Liver (tissue), 9 donors: ENCODE measurements around the gene NCAM1. TPM values are rescaled to one million over a fixed set of nuclear protein-coding genes. Genes with fewer than 3 reads are reported as not detected.

Experiments
- DNase-seq: peaks from one replicate; pipeline ENCODE4 v3.0.0-alpha.2; 2017; ENCODE audit warnings: low spot score
- H3K27ac ChIP-seq, 2 donors: one replicate each; pipeline ENCODE4 v1.7.0; 2013; ENCODE audit warnings: inconsistent platforms in 2 of 2, low read length in 2 of 2, control low read depth in 1 of 2, low read depth in 1 of 2, mild to moderate bottlenecking in 1 of 2
- H3K27me3 ChIP-seq, 4 donors: one replicate each; pipeline versions ENCODE4 v1.6.1 to v1.7.0; 2013; ENCODE audit warnings: low read length in 3 of 4, inconsistent platforms in 1 of 4, mild to moderate bottlenecking in 1 of 4, moderate library complexity in 1 of 4; ENCODE audit not compliant: control insufficient read depth in 4 of 4, insufficient read depth in 4 of 4
- H3K36me3 ChIP-seq, 4 donors: one replicate each; pipeline versions ENCODE4 v1.6.1 to v1.7.0; 2013; ENCODE audit warnings: low read length in 3 of 4, mild to moderate bottlenecking in 3 of 4, low read depth in 1 of 4, moderate library complexity in 1 of 4; ENCODE audit not compliant: control insufficient read depth in 4 of 4, insufficient read depth in 3 of 4
- H3K4me1 ChIP-seq, 4 donors: one replicate each; pipeline versions ENCODE4 v1.6.1 to v1.7.0; 2013; ENCODE audit warnings: low read length in 3 of 4, mild to moderate bottlenecking in 3 of 4, moderate library complexity in 1 of 4; ENCODE audit not compliant: control insufficient read depth in 4 of 4, insufficient read depth in 4 of 4
- H3K4me3 ChIP-seq, 3 donors: one replicate each; pipeline versions ENCODE4 v1.6.1 to v1.7.0; 2013; ENCODE audit warnings: low read length in 3 of 3, control low read depth in 1 of 3, low read depth in 1 of 3, mild to moderate bottlenecking in 1 of 3
- H3K9ac ChIP-seq, 2 donors: one replicate each; pipeline ENCODE4 v1.7.0; 2013; ENCODE audit warnings: low read length in 2 of 2, mild to moderate bottlenecking in 2 of 2, moderate library complexity in 2 of 2, control low read depth in 1 of 2, low read depth in 1 of 2
- H3K9me3 ChIP-seq, 4 donors: one replicate each; pipeline versions ENCODE4 v1.6.1 to v1.7.0; 2013; ENCODE audit warnings: low read length in 3 of 4; ENCODE audit not compliant: control insufficient read depth in 4 of 4
- ATF3 ChIP-seq: IDR thresholded peaks from 2 replicates; pipeline ENCODE4 v1.6.1; 2016; ENCODE audit warnings: antibody characterized with exemption
- CTCF ChIP-seq: fragments of 150-350 bp; IDR thresholded peaks from 2 replicates; pipeline ENCODE4 v1.5.1; 2017; ENCODE audit warnings: improper control_type of control experiment, low read depth, low read length; ENCODE audit not compliant: missing input control
- EGR1 ChIP-seq, 2 donors: IDR thresholded peaks; 2 replicates each; pipeline ENCODE4 v1.6.1; 2016 to 2018; ENCODE audit warnings: antibody characterized with exemption in 2 of 2, low read depth in 2 of 2
- FOXA1 ChIP-seq: IDR thresholded peaks from 2 replicates; pipeline ENCODE4 v1.6.1; 2016; ENCODE audit warnings: antibody characterized with exemption
- FOXA2 ChIP-seq: IDR thresholded peaks from 2 replicates; pipeline ENCODE4 v1.6.1; 2016; ENCODE audit warnings: antibody characterized with exemption
- GABPA ChIP-seq, 2 donors: IDR thresholded peaks in 1 of 2; conservative IDR thresholded peaks in 1 of 2; 2 replicates each; pipeline ENCODE4 v1.6.1; 2016; ENCODE audit warnings: antibody characterized with exemption in 2 of 2, mild to moderate bottlenecking in 1 of 2, moderate library complexity in 1 of 2
- HNF4A ChIP-seq, 2 donors: conservative IDR thresholded peaks; 2 replicates each; pipeline ENCODE4 v1.6.1; 2016; ENCODE audit warnings: antibody characterized with exemption in 2 of 2, mild to moderate bottlenecking in 2 of 2
- HNF4G ChIP-seq: IDR thresholded peaks from 2 replicates; pipeline ENCODE4 v1.6.1; 2016; ENCODE audit warnings: antibody characterized with exemption
- JUND ChIP-seq, 2 donors: IDR thresholded peaks; 2 replicates each; pipeline ENCODE4 v1.6.1; 2016; ENCODE audit warnings: antibody characterized with exemption in 2 of 2
- NR2F2 ChIP-seq: IDR thresholded peaks from 2 replicates; pipeline ENCODE4 v1.6.1; 2016; ENCODE audit warnings: antibody characterized with exemption
- RAD21 ChIP-seq, 2 donors: IDR thresholded peaks; 2 replicates each; pipeline ENCODE4 v1.6.1; 2016; ENCODE audit warnings: antibody characterized with exemption in 2 of 2, mild to moderate bottlenecking in 2 of 2
- REST ChIP-seq: IDR thresholded peaks from 2 replicates; pipeline ENCODE4 v1.6.1; 2016; ENCODE audit warnings: antibody characterized with exemption, mild to moderate bottlenecking
- RXRA ChIP-seq, 2 donors: IDR thresholded peaks; 2 replicates each; pipeline ENCODE4 v1.6.1; 2017 to 2018; ENCODE audit warnings: antibody characterized with exemption in 2 of 2, mild to moderate bottlenecking in 1 of 2
- SP1 ChIP-seq: IDR thresholded peaks from 2 replicates; pipeline ENCODE4 v1.6.1; 2018; ENCODE audit warnings: antibody characterized with exemption, mild to moderate bottlenecking
- TAF1 ChIP-seq: conservative IDR thresholded peaks from 2 replicates; pipeline ENCODE4 v1.6.1; 2016; ENCODE audit warnings: antibody characterized with exemption, mild to moderate bottlenecking
- YY1 ChIP-seq: IDR thresholded peaks from 2 replicates; pipeline ENCODE4 v1.6.1; 2016; ENCODE audit warnings: antibody characterized with exemption, mild to moderate bottlenecking
- ZBTB33 ChIP-seq: IDR thresholded peaks from 2 replicates; pipeline ENCODE4 v1.6.1; 2016; ENCODE audit warnings: antibody characterized with exemption
- WGBS: extraction: QIAGEN DNeasy Blood & Tissue Kit; methylation state at CpG from one replicate; pipeline ENCODE4 v1.1.7; 2013; 5-methylcytosine and 5-hydroxymethylcytosine counted together
- polyA plus RNA-seq, 2 donors: library from polyadenylated mRNA; stranded (reverse) in 1 of 2; unstranded in 1 of 2; fragments of 200-250 nt in 1 of 2; fragments of >200 nt in 1 of 2; fragmentation: Nextera tagmentation in 1 of 2; extraction: Ambion mirVana in 1 of 2; gene quantifications; one replicate each; pipeline versions ENCODE4 v1.2.1 to v1.2.3, GENCODE V29; 2013 to 2015
- total RNA-seq, 2 donors: library from RNA; depleted of rRNA; stranded (reverse); fragments of >200 nt; gene quantifications; one replicate each; pipeline ENCODE4 v1.2.3, GENCODE V29; 2014
- TF ChIP-seq, protein P1 (sequence below): IDR thresholded peaks from 2 replicates; pipeline ENCODE4 v1.6.1; 2016; ENCODE audit warnings: antibody characterized with exemption
- donor health status: healthy.
- donor health status: healthy.
- donor health status: healthy.
- donor health status: healthy.
- donor health status: healthy.

Gene NCAM1
- total and polyA plus RNA-seq, 4 donors = 0.65 to 2.1 (median 0.88) TPM

DNA sequence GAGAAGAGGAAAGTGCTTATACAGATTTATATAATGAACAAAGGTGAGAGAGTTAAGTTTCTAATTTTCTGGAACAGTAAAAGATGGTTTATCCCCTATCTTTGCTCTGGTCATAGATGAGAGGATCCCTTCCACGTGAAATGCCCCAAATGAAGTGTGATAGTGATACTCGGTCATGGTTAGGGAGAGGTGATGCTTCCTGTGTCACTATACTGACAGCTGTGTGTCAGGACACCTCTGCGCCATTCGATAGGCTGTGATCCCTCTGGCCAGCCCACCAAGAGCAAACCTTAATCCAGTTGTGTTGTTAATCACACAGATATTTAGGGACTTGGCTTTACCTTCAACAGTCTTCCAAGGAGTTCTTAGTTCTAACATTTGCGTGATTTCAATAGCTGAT, 57.7 kb downstream of the NCAM1 start:
- H3K36me3 ChIP-seq = no peaks in the 10 kb centered on the region
- 79% methylated on average over 5 of the region's 5 CpGs for WGBS
- no peak overlapping the region for H3K27ac ChIP-seq
- H3K4me3 ChIP-seq = no peak overlapping the region
- no peak overlapping the region for H3K9ac ChIP-seq
- no peak for DNase-seq
- TF ChIP-seq HNF4A (conservative IDR thresholded peaks at IDR 0.05) = no peak
- peaks cover 0 to 2% (median 0%) of the 10 kb centered on the region in 4 donors for H3K9me3 ChIP-seq
- no peaks in the 10 kb centered on the region for H3K4me1 ChIP-seq
- no peaks in the 10 kb centered on the region for H3K27me3 ChIP-seq

DNA sequence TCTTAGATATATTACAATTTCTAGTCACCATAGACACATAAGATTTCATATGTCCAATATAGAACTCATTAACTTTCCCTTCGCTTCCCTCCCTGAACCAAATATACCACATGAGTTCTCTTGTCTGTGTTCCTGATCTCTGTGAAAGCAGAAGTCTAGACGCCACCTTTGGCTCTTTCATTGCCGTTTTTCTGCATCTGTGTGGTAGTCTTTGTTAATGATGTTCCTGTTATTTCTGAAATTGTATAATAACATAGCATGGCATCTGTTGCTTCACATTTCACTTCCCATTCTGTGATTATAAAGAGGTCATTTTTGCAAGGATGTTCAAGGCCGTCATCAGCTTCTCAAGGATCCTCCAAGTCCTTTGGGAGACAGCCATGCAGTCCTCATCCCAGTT, 58.5 kb downstream of the NCAM1 start:
- H3K4me3 ChIP-seq = no peak overlapping the region
- no peaks in the 10 kb centered on the region for H3K27me3 ChIP-seq
- TF ChIP-seq NR2F2 (no peak), ZBTB33 (no peak), FOXA2 (no peak), REST (no peak), JUND (IDR thresholded peaks at IDR 0.05) (no peak), YY1 (no peak), GABPA (IDR thresholded peaks at IDR 0.05 in 1 of 2, conservative IDR thresholded peaks at IDR 0.05 in 1 of 2) (no peak), HNF4A (conservative IDR thresholded peaks at IDR 0.05) (no peak), EGR1 (IDR thresholded peaks at IDR 0.05; ENCODE audit: low read depth in 2 of 2) (no peak), TAF1 (no peak), SP1 (no peak), FOXA1 (no peak), RAD21 (IDR thresholded peaks at IDR 0.05) (no peak), ATF3 (no peak), RXRA (IDR thresholded peaks at IDR 0.05) (no peak), CTCF (no peak), HNF4G (no peak)
- TF ChIP-seq, protein P1, sequence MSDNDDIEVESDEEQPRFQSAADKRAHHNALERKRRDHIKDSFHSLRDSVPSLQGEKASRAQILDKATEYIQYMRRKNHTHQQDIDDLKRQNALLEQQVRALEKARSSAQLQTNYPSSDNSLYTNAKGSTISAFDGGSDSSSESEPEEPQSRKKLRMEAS = no peak
- no peaks in the 10 kb centered on the region for H3K36me3 ChIP-seq
- no peak for DNase-seq
- WGBS = 78% methylated on average over 4 of the region's 4 CpGs
- H3K27ac ChIP-seq = no peak overlapping the region
- H3K4me1 ChIP-seq = no peaks in the 10 kb centered on the region
- H3K9ac ChIP-seq = no peak overlapping the region
- H3K9me3 ChIP-seq = peaks cover 0 to 2% (median 0%) of the 10 kb centered on the region in 4 donors
